Measurements from ENCODE around the gene ING5. TPM values are rescaled to one million over a fixed set of nuclear protein-coding genes. Genes with fewer than 3 reads are reported as not detected.
"Not testable (repeated sequence)": the region's sequence is repeated elsewhere in the genome, so short reads cannot be mapped to it uniquely, and the experiment has no call there.

ING5 gene
- total RNA-seq, 4 donors from 2014 or later: 12.1 to 33.9 (median 27.5) TPM

DNA sequence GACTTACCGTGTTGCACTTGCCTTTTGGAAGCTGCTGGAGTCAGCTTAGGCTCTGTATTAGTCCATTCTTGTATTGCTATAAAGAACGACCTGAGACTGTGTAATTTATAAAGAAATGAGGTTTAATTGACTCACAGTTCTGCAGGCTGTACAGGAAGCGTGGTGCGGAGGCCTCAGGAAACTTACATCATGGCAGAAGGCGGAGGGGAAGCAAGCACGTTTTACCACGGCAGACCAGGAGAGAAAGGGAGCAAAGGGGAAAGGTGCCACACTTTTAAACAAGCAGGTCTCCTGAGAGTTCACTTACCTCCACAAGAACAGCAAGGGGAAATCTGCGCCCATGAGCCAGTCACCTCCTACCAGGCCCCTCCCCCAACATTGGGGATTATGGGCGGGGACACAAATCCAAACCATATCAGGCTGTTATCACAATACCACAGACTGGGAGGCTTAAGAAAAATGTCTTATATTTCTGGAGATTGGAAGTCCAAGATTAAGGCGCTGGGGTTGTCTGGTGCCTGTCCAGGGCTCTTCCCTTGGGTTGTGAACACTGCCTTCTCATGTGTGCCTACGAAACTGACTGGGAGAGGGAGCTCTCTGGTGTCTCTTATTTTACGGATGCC is 28.9 kb downstream of the ING5 start:
- TF ChIP-seq, protein P1, sequence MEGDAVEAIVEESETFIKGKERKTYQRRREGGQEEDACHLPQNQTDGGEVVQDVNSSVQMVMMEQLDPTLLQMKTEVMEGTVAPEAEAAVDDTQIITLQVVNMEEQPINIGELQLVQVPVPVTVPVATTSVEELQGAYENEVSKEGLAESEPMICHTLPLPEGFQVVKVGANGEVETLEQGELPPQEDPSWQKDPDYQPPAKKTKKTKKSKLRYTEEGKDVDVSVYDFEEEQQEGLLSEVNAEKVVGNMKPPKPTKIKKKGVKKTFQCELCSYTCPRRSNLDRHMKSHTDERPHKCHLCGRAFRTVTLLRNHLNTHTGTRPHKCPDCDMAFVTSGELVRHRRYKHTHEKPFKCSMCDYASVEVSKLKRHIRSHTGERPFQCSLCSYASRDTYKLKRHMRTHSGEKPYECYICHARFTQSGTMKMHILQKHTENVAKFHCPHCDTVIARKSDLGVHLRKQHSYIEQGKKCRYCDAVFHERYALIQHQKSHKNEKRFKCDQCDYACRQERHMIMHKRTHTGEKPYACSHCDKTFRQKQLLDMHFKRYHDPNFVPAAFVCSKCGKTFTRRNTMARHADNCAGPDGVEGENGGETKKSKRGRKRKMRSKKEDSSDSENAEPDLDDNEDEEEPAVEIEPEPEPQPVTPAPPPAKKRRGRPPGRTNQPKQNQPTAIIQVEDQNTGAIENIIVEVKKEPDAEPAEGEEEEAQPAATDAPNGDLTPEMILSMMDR (IDR thresholded peaks at IDR 0.05 in 4 of 5, conservative IDR thresholded peaks at IDR 0.05 in 1 of 5): no peak
- TF ChIP-seq POLR2A (IDR thresholded peaks at IDR 0.05): no peak
- no peaks in the 10 kb centered on the region for H3K9me3 ChIP-seq
- H3K27ac ChIP-seq: no peak overlapping the region
- no peak overlapping the region for H3K4me3 ChIP-seq
- ATAC-seq (no peak), DNase-seq (no peak)
- H3K36me3 ChIP-seq: no peaks in the 10 kb centered on the region
- in situ Hi-C loops (cut with MboI; ENCODE audit: low sequenced_read_pairs in 4 of 4) (no loop called here), intact Hi-C loops (cut with DNase I; ENCODE audit: low total_unique reads) (loop anchor here (5.0 to 10.0 kb wide), 3 partner anchors 118 to 878 kb away; partner anchors contain the start of gene SNED1)
- H3K27me3 ChIP-seq: no peaks in the 10 kb centered on the region
- H3K4me1 ChIP-seq: peaks cover 21 to 25% of the 10 kb centered on the region in 2 donors

DNA sequence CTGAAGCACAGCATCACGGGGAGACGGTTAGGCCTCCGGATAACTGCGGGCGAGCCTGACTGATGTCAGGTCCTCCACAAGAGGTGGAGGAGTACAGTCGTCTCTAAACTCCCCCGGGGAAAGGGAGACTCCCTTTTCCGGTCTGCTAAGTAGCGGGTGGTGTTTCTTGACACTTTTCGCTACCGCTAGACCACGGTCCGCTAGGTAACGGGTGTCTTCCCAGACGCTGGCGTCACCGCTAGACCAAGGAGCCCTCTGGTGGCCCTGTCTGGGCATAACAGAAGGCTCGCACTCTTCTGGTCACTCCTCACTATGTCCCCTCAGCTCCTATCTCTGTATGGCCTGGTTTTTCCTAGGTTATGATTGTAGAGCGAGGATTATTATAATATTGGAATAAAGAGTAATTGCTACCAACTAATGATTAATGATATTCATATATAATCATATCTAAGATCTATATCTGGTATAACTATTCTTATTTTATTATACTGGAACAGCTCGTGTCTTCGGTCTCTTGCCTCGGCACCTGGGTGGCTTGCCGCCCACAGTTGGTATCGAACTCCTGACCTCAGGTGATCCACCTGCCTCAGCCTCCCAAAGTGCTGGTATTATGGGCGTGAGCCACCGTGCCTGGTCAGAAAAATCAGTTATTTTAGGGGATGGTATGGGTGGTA is 30.8 kb downstream of the ING5 start:
- ATAC-seq; H3K27ac ChIP-seq; H3K36me3 ChIP-seq; in situ Hi-C loops (cut with MboI; ENCODE audit: low sequenced_read_pairs in 4 of 4); H3K9me3 ChIP-seq; H3K27me3 ChIP-seq: not testable (repeated sequence)
- Histone ChIP-seq H3K4me3 (peak overlapping the region in 2 of 4 donors; percentile 34 to 41), H3K4me1 (peaks cover 23 to 28% of the 10 kb centered on the region in 2 donors)
- intact Hi-C loops (cut with DNase I; ENCODE audit: low total_unique reads): loop anchor here (1.0 to 10.0 kb wide), 4 partner anchors 67 to 880 kb away; partner anchors contain the start of gene SNED1
- DNase-seq: peak in 1 of 2 donors; percentile 69
- TF ChIP-seq, protein P1 (IDR thresholded peaks at IDR 0.05 in 4 of 5, conservative IDR thresholded peaks at IDR 0.05 in 1 of 5): peak; percentile 39 to 67 (median 61)

DNA sequence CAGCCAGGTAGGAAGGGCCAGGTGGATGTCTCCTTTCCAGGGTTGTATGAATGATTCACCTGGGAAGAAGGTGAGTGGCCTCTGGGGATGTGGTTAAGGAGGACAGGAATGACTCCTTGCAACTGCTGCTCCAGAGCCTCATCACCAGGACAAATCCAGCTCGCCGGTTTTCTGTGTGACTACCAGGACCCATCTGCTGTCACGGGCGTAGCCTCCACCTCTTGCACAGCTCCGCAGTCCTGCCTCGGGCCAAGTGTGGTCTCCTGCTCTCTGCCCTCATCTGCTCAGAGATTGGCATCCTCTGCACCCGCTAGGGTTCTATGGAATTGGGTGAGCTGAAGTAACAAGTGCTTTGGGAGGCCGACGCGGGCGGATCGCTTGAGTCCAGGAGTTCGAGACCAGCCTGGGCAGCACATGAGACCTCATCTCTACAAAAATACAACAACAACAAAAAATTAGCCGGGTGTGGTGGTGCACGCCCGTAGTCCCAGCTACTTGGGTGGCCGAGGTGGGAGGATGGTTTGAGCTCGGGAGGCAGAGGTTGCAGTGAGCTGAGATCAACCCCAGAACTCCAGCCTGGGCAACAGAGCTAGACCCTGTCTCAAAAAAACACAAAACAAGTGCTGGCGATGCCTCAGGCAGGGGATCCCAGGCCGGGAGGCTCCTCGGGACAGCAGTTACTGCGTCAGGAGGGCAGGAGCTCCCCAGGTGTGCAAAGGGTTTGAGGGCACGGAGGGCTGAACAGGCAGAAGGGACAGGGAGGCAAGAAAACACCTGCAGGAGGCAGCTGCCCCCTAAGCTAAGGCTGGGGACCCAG is 31.8 kb downstream of the ING5 start:
- Histone ChIP-seq H3K4me3 (peak overlapping the region; percentile 73 to 96 (median 78)), H3K27me3 (no peaks in the 10 kb centered on the region), H3K4me1 (peaks cover 17 to 19% of the 10 kb centered on the region in 2 donors), H3K9me3 (no peaks in the 10 kb centered on the region), H3K36me3 (no peaks in the 10 kb centered on the region), H3K27ac (peak overlapping the region; percentile 77 to 93 (median 82))
- ATAC-seq: no peak
- no peak for DNase-seq
- intact Hi-C loops (cut with DNase I; ENCODE audit: low total_unique reads) (loop anchor here (1.0 to 10.0 kb wide), 6 partner anchors 31 to 881 kb away; partner anchors contain the start of genes DTYMK, ING5 and SNED1), in situ Hi-C loops (cut with MboI; ENCODE audit: low sequenced_read_pairs in 4 of 4) (no loop called here)
- TF ChIP-seq, protein P1 (IDR thresholded peaks at IDR 0.05 in 4 of 5, conservative IDR thresholded peaks at IDR 0.05 in 1 of 5): no peak
- TF ChIP-seq POLR2A (IDR thresholded peaks at IDR 0.05): no peak

DNA sequence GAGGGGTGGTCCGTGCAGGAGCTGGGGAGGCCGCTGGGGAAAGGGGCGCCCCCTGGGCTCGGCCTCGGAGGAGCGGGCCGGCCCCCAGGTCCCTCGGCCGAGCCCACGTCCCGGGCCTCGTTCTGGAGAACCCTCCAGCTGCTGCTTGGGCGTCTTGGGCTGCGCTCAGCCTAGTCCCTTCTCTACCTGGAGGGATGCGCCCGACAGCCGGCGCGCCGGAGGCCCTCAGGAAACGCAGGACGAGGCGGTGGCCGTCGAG is 32.3 kb downstream of the ING5 start:
- intact Hi-C loops (cut with DNase I; ENCODE audit: low total_unique reads): loop anchor here (1.0 to 10.0 kb wide), 5 partner anchors 32 to 882 kb away; partner anchors contain the start of genes DTYMK, ING5 and SNED1
- H3K9me3 ChIP-seq: no peaks in the 10 kb centered on the region

More for the DNA sequence above, 32.3 kb downstream of the ING5 start:
- no peaks in the 10 kb centered on the region for H3K27me3 ChIP-seq
- TF ChIP-seq POLR2A (IDR thresholded peaks at IDR 0.05): no peak
- TF ChIP-seq, protein P1 (IDR thresholded peaks at IDR 0.05 in 4 of 5, conservative IDR thresholded peaks at IDR 0.05 in 1 of 5): no peak
- H3K4me3 ChIP-seq: peak overlapping the region; percentile 73 to 96 (median 78)
- peak overlapping the region; percentile 77 to 93 (median 82) for H3K27ac ChIP-seq
- in situ Hi-C loops (cut with MboI; ENCODE audit: low sequenced_read_pairs in 4 of 4): no loop called here
- H3K36me3 ChIP-seq: no peaks in the 10 kb centered on the region
- DNase-seq (no peak), ATAC-seq (peak in 1 of 2 donors; percentile 16)
- H3K4me1 ChIP-seq: peaks cover 13 to 14% of the 10 kb centered on the region in 2 donors

Measured in gastrocnemius medialis (tissue), 4 donors.